Testis (tissue), 3 donors: Measurements from ENCODE around the gene AFM. TPM values are rescaled to one million over a fixed set of nuclear protein-coding genes. Genes with fewer than 3 reads are reported as not detected.
"Not testable (repeated sequence)": the region's sequence is repeated elsewhere in the genome, so short reads cannot be mapped to it uniquely, and the experiment has no call there.

Source experiments
- DNase-seq: peaks from one replicate; pipeline ENCODE4 v3.0.0-alpha.2; 2019
- H3K27ac ChIP-seq, 2 donors: fragments of 200-600 bp; sonication (generic); one replicate each; pipeline ENCODE4 v1.5.1; 2019
- H3K27me3 ChIP-seq: fragments of 200-600 bp; sonication (generic); one replicate; pipeline ENCODE4 v1.5.1; 2019
- H3K36me3 ChIP-seq: fragments of 200-600 bp; sonication (generic); one replicate; pipeline ENCODE4 v1.5.1; 2017; ENCODE audit warnings: low read depth; ENCODE audit errors: missing control alignments
- H3K4me1 ChIP-seq: fragments of 200-600 bp; sonication (generic); one replicate; pipeline ENCODE4 v1.5.1; 2019
- H3K4me3 ChIP-seq, 2 donors: fragments of 200-600 bp; sonication (generic); one replicate each; pipeline ENCODE4 v1.5.1; 2017 to 2019
- H3K9me3 ChIP-seq: fragments of 200-600 bp; sonication (generic); one replicate; pipeline ENCODE4 v1.5.1; 2017
- POLR2A ChIP-seq: fragments of 450-650 bp; IDR thresholded peaks from one replicate; pipeline ENCODE4 v1.6.1; 2017; ENCODE audit warnings: antibody characterized with exemption, mild to moderate bottlenecking, moderate library complexity
- WGBS, 2 donors: methylation state at CpG; one replicate each; pipeline ENCODE4 v1.1.5; 2018; 5-methylcytosine and 5-hydroxymethylcytosine counted together
- intact Hi-C: fragments of 100-400 bp; cut with DNase I; formaldehyde crosslinking; loops from one replicate; pipeline ENCODE4 v1.15.1; 2023; ENCODE audit warnings: low total_unique reads
- polyA plus RNA-seq: library from polyadenylated mRNA; stranded (reverse); fragments of 350-450 nt; fragmentation: Illumina TruSeq; extraction: RNeasy Lipid Tissue Mini Kit (QIAGEN cat#74804); gene quantifications from one replicate; pipeline ENCODE4 v1.2.3, GENCODE V29; 2014; ENCODE audit warnings: low read depth, low replicate concordance; ENCODE audit not compliant: insufficient read depth
- small RNA-seq, 2 donors: library from RNA; depleted of rRNA; stranded (forward); fragments of <200 nt; gene quantifications; one replicate each; pipeline ENCODE3, GENCODE V24; 2016
- total RNA-seq, 2 donors: library from RNA; depleted of rRNA; stranded (reverse); fragments of >200 nt; gene quantifications; one replicate each; pipeline ENCODE4 v1.2.3, GENCODE V29; 2016
- TF ChIP-seq, protein P1 (sequence below), 3 experiments: fragments of 450-650 bp in 2 of 3; fragments of 200-600 bp in 1 of 3; sonication (generic) in 1 of 3; IDR thresholded peaks; one replicate each; pipeline ENCODE4 v1.5.1; 2016 to 2019; ENCODE audit warnings: antibody characterized with exemption in 3 of 3, mild to moderate bottlenecking in 2 of 3, moderate library complexity in 1 of 3

Gene AFM
- total and polyA plus RNA-seq, 3 donors from 2014 or later, result 0.19 to 0.20 TPM; not detected in 1

DNA sequence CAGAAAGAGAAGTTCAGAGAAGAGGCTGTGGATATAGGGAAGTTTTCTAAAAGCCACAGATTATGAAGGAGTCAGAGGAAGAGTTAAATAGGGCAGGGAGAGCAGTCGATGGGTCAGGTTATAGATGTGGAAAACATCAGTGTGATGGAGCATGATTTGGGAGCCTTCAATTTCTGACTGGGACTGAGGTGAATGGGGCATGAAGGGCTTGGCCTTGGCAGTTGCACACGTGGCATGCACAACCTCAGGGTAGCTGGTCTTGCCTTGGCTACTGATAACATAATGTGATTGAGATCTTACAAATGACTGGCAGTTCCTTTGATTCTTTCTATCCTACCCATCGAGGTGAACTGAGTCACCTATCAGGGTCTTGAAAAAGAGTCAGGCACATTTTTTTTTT, 59.7 kb downstream of the AFM start:
- intact Hi-C loops, result no loop called here
- H3K27me3 ChIP-seq, result no peaks in the 10 kb centered on the region
- no peaks in the 10 kb centered on the region for H3K9me3 ChIP-seq
- H3K36me3 ChIP-seq, result no peaks in the 10 kb centered on the region
- no peaks in the 10 kb centered on the region for H3K4me1 ChIP-seq
- H3K4me3 ChIP-seq, result no peak overlapping the region
- TF ChIP-seq, protein P1, sequence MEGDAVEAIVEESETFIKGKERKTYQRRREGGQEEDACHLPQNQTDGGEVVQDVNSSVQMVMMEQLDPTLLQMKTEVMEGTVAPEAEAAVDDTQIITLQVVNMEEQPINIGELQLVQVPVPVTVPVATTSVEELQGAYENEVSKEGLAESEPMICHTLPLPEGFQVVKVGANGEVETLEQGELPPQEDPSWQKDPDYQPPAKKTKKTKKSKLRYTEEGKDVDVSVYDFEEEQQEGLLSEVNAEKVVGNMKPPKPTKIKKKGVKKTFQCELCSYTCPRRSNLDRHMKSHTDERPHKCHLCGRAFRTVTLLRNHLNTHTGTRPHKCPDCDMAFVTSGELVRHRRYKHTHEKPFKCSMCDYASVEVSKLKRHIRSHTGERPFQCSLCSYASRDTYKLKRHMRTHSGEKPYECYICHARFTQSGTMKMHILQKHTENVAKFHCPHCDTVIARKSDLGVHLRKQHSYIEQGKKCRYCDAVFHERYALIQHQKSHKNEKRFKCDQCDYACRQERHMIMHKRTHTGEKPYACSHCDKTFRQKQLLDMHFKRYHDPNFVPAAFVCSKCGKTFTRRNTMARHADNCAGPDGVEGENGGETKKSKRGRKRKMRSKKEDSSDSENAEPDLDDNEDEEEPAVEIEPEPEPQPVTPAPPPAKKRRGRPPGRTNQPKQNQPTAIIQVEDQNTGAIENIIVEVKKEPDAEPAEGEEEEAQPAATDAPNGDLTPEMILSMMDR (IDR thresholded peaks at IDR 0.05), result no peak
- TF ChIP-seq POLR2A, result no peak
- no peak overlapping the region for H3K27ac ChIP-seq
- WGBS, 2 donors, result 75 to 84% methylated on average over 3 of the region's 3 CpGs
- no peak for DNase-seq

DNA sequence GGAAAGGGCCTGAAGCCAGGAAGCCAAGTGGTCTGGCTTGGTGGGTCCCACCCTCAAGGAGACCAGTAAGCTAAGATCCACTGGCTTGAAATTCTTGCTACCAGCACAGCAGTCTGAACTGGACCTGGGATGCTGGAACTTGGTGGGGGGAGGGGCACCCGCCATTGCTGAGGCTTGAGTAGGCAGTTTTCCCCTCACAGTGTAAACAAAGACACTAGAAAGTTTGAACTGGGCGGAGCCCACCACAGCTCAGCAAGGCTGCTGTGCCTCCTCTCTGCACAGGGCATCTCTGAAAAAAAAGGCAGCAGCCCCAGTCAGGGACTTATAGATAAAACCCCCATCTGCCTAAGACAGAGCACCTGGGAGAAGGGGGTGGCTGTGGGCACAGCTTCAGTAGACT, 63.1 kb downstream of the AFM start:
- WGBS, 2 donors, result 85 to 100% methylated on average over 2 of the region's 2 CpGs
- H3K9me3 ChIP-seq, result no peaks in the 10 kb centered on the region
- DNase-seq, result no peak
- H3K4me3 ChIP-seq, result no peak overlapping the region
- no peak overlapping the region for H3K27ac ChIP-seq
- no peaks in the 10 kb centered on the region for H3K36me3 ChIP-seq
- H3K27me3 ChIP-seq, result no peaks in the 10 kb centered on the region
- no peaks in the 10 kb centered on the region for H3K4me1 ChIP-seq
- intact Hi-C loops, result no loop called here
- TF ChIP-seq POLR2A, result no peak
- TF ChIP-seq, protein P1 (IDR thresholded peaks at IDR 0.05), result no peak

DNA sequence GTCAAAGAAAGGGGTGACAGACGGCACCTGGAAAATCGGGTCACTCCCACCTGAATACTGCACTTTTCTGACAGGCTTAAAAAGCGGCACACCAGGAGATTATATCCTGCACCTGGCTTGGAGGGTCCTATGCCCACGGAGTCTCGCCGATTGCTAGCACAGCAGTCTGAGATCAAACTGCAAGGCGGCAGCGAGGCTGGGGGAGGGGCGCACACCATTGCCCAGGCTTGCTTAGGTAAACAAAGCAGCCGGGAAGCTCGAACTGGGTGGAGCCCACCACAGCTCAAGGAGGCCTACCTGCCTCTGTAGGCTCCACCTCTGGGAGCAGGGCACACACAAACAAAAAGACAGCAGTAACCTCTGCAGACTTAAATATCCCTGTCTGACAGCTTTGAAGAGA, 69.3 kb downstream of the AFM start:
- 88 to 94% methylated on average over 5 to 11 of the region's 11 CpGs for WGBS, 2 donors
- H3K4me1 ChIP-seq, H3K4me3 ChIP-seq, H3K27ac ChIP-seq, H3K36me3 ChIP-seq, H3K27me3 ChIP-seq, intact Hi-C loops, DNase-seq, H3K9me3 ChIP-seq: not testable (repeated sequence)

Small RNA genes lying within 50 kb of the gene (small RNA-seq; reads per million reads assigned to genes)
- 0 reads per million in 2 donors for gene AC074250.1

Other genes starting within 250 kb of the AFM start
- gene ANKRD17, start 222.9 kb upstream of the AFM start, total RNA-seq, result 10 to 100 TPM; 68.9 to 78.3 TPM
- gene ANKRD17, start 222.9 kb upstream of the AFM start, polyA plus RNA-seq, result 26.9 TPM
- gene ALB, start 77.5 kb upstream of the AFM start, total RNA-seq, result 1 to 10 TPM; 3.5 to 5.0 TPM
- 6.9 TPM for gene ALB, start 77.5 kb upstream of the AFM start, polyA plus RNA-seq
- not detected for gene AFP, start 45.5 kb upstream of the AFM start, total RNA-seq
- gene AFP, start 45.5 kb upstream of the AFM start, polyA plus RNA-seq, result 0.16 TPM
- gene RASSF6, start 138.7 kb downstream of the AFM start, total RNA-seq, result under 1 TPM; 0.06 to 0.08 TPM
- 0.17 TPM for gene RASSF6, start 138.7 kb downstream of the AFM start, polyA plus RNA-seq